ENCODE measurements around the gene PTPRM. TPM values are rescaled to one million over a fixed set of nuclear protein-coding genes. Genes with fewer than 3 reads are reported as not detected.

Gene PTPRM
- total and polyA plus RNA-seq, 2 of the 4 experiments (the other 2 are of a cell fraction): 28.3 to 51.2 TPM

- Histone ChIP-seq H3K14ac (replicated peaks; ENCODE audit: low read depth, low read length) (peak overlapping the region; percentile 84; the same call in 1 of the 2 replicates), H3K36me3 (ENCODE audit: control insufficient read depth, insufficient read depth, low read length) (no peaks in the 10 kb centered on the region), H3K18ac (ENCODE audit: low read depth, low read length) (peak overlapping the region; percentile 48; the same call in 1 of the 2 replicates), H3K9me1 (ENCODE audit: insufficient read depth, low read length) (peaks cover 17% of the 10 kb centered on the region), H3K4ac (ENCODE audit: low read depth, low read length) (peak overlapping the region; percentile 87), H3K79me1 (ENCODE audit: low read depth in 1 of 2, low read length in 2 of 2) (peaks cover 19 to 66% of the 10 kb centered on the region in 2 experiments), H3K4me2 (ENCODE audit: low read depth, low read length) (peak overlapping the region; percentile 29; the same call in 1 of the 2 replicates), H3K27ac (ENCODE audit: insufficient read depth, low read length) (peak overlapping the region; percentile 14; the same call in 1 of the 2 replicates), H2AFZ (replicated peaks; ENCODE audit: low read length, poor library complexity) (no peak overlapping the region), H2BK120ac (ENCODE audit: low read depth, low read length) (peak overlapping the region; percentile 88), H2BK20ac (ENCODE audit: low read depth, low read length) (peak overlapping the region; percentile 87), H3K4me3 (ENCODE audit: insufficient read depth, low read depth, low read length) (no peak overlapping the region), H2AK5ac (ENCODE audit: low read depth, low read length) (peak overlapping the region; percentile 69; the same call in 1 of the 2 replicates), H3K27me3 (ENCODE audit: control insufficient read depth, insufficient read depth, low read length) (no peaks in the 10 kb centered on the region), H3K4me1 (ENCODE audit: control insufficient read depth, insufficient read depth, low read length) (peaks cover 18% of the 10 kb centered on the region), H3K56ac (ENCODE audit: extremely low read depth, insufficient read depth, low read length) (0 out of 2 replicates have a peak overlapping the region, but pooled peaks have one; percentile 27), H3K23ac (ENCODE audit: low read depth, low read length) (peak overlapping the region; percentile 26; the same call in 1 of the 2 replicates), H4K91ac (ENCODE audit: insufficient read depth, low read depth, low read length) (peak overlapping the region; percentile 77), H2BK15ac (ENCODE audit: low read depth, low read length) (0 out of 3 replicates have a peak overlapping the region, but pooled peaks have one; percentile 62), H2BK5ac (ENCODE audit: low read depth, low read length, poor library complexity, severe bottlenecking) (peak overlapping the region; percentile 35), H2AK9ac (replicated peaks; ENCODE audit: low read depth, low read length, poor library complexity) (peak overlapping the region; percentile 79), H4K8ac (ENCODE audit: low read depth in 2 of 2, low read length in 2 of 2) (peak overlapping the region in 1 of 2 experiments; percentile 84; a peak in 2 of 4 replicates), H4K5ac (ENCODE audit: low read depth, low read length) (peak overlapping the region; percentile 54), H3K9me3 (ENCODE audit: control insufficient read depth, insufficient read depth, low read length) (no peaks in the 10 kb centered on the region), H4K20me1 (ENCODE audit: insufficient read depth, low read length) (peaks cover 8% of the 10 kb centered on the region; the same call in 1 of the 2 replicates), H3K9ac (ENCODE audit: low read depth, low read length) (no peak overlapping the region)
- WGBS, 2 experiments (ENCODE audit: extremely low coverage in 2 of 2, insufficient read length in 1 of 2): no CpG with 5 or more reads among the region's 2 CpGs
- ChIA-PET CTCF (interaction anchor here (0.6 to 1.1 kb wide), 3 partner anchors 9 to 872 kb away, joined by 3 read pairs; no protein-coding TSS in a partner anchor), POLR2A (ENCODE audit: unreplicated experiment) (no interaction called here)
- dilution Hi-C loops (cut with HindIII; ENCODE audit: low sequenced_read_pairs, unreplicated experiment): no loop called here
- ATAC-seq (ENCODE audit: low read depth): peak; percentile 88
- intact Hi-C loops (cut with micrococcal nuclease): no loop called here
- in situ Hi-C loops (cut with MboI; ENCODE audit: low sequenced_read_pairs): no loop called here
- DNase-seq: peak; percentile 54
- no TSS peak for BruUV-seq (replicated peaks)
- TF ChIP-seq, protein P1, sequence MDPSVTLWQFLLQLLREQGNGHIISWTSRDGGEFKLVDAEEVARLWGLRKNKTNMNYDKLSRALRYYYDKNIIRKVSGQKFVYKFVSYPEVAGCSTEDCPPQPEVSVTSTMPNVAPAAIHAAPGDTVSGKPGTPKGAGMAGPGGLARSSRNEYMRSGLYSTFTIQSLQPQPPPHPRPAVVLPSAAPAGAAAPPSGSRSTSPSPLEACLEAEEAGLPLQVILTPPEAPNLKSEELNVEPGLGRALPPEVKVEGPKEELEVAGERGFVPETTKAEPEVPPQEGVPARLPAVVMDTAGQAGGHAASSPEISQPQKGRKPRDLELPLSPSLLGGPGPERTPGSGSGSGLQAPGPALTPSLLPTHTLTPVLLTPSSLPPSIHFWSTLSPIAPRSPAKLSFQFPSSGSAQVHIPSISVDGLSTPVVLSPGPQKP (IDR thresholded peaks at IDR 0.05; ENCODE audit: borderline replicate concordance, low read depth, low read length): no peak
- no peak for TF ChIP-seq CTCF (conservative IDR thresholded peaks at IDR 0.05; ENCODE audit: low read depth, low read length)
- TF ChIP-seq BHLHE40 (IDR thresholded peaks at IDR 0.05; ENCODE audit: low read depth, low read length): no peak
- no peak for TF ChIP-seq RFX5 (IDR thresholded peaks at IDR 0.05; ENCODE audit: low read depth, low read length)
- no peak for TF ChIP-seq POLR2A (IDR thresholded peaks at IDR 0.05; ENCODE audit: low read depth, low read length)
- no peak for TF ChIP-seq SMC3 (IDR thresholded peaks at IDR 0.05; ENCODE audit: low read depth, low read length)
- no peak for TF ChIP-seq CEBPB (IDR thresholded peaks at IDR 0.05; ENCODE audit: low read depth, low read length)
- TF ChIP-seq, protein P2, sequence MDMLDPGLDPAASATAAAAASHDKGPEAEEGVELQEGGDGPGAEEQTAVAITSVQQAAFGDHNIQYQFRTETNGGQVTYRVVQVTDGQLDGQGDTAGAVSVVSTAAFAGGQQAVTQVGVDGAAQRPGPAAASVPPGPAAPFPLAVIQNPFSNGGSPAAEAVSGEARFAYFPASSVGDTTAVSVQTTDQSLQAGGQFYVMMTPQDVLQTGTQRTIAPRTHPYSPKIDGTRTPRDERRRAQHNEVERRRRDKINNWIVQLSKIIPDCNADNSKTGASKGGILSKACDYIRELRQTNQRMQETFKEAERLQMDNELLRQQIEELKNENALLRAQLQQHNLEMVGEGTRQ (IDR thresholded peaks at IDR 0.05; ENCODE audit: low read depth, low read length): no peak
- TF ChIP-seq MAFK (IDR thresholded peaks at IDR 0.05; ENCODE audit: low read depth, low read length): no peak
Measured at GRCh38 chr18:7608781-7609201, 41.7 kb downstream of the PTPRM start.
